Activated T-helper 1 cell treated with anti-CD3 and anti-CD28 coated beads, Interleukin-12 subunit alpha, Interleukin-12 subunit beta, Interleukin-2, Interleukin-4 antibody, amounts not matched to agents 30 ng/mL and 10 ng/mL and 1 ng/mL, durations not matched to agents 14 hours and 24 hours and 36 hours (primary cell): Measurements from ENCODE around the gene C19orf38. TPM values are rescaled to one million over a fixed set of nuclear protein-coding genes. Genes with fewer than 3 reads are reported as not detected.
"Not testable (repeated sequence)": the region's sequence is repeated elsewhere in the genome, so short reads cannot be mapped to it uniquely, and the experiment has no call there.

Experiments
- DNase-seq: peaks from one replicate; pipeline ENCODE4 v3.0.0; 2021; ENCODE audit warnings: low spot score
- H3K27ac Mint-ChIP-seq: one replicate; pipeline ENCODE4 v1.8.0; 2021; ENCODE audit warnings: mild to moderate bottlenecking, mixed read lengths
- H3K27me3 Mint-ChIP-seq: one replicate; pipeline ENCODE4 v1.8.0; 2022; ENCODE audit warnings: mild to moderate bottlenecking, moderate library complexity, mixed read lengths; ENCODE audit not compliant: insufficient read depth
- H3K36me3 Mint-ChIP-seq: one replicate; pipeline ENCODE4 v1.8.0; 2021; ENCODE audit warnings: low read depth, mixed read lengths
- H3K4me1 Mint-ChIP-seq: one replicate; pipeline ENCODE4 v1.8.0; 2021; ENCODE audit warnings: low read depth, mixed read lengths
- H3K4me3 Mint-ChIP-seq: one replicate; pipeline ENCODE4 v1.8.0; 2021; ENCODE audit warnings: mild to moderate bottlenecking, moderate library complexity, mixed read lengths
- H3K9me3 Mint-ChIP-seq: one replicate; pipeline ENCODE4 v1.8.0; 2021; ENCODE audit warnings: mixed read lengths
- intact Hi-C: fragments of 100-400 bp; cut with micrococcal nuclease; formaldehyde crosslinking; loops from one replicate; pipeline ENCODE4 v1.15.1; 2024
- total RNA-seq: library from RNA; stranded (reverse); gene quantifications from 2 replicates; pipeline ENCODE4 v1.2.3, GENCODE V29; 2022

C19orf38 gene
- total RNA-seq, 1 donor from 2014 or later: 5.6 TPM

GRCh38 chr19:10830370-10830769 lies 17.8 kb upstream of the C19orf38 start:
- Mint-ChIP-seq H3K4me1 (peaks cover 2% of the 10 kb centered on the region), H3K4me3 (no peak overlapping the region), H3K9me3 (no peaks in the 10 kb centered on the region), H3K36me3 (peaks cover 14% of the 10 kb centered on the region), H3K27me3 (no peaks in the 10 kb centered on the region), H3K27ac (no peak overlapping the region)
- intact Hi-C loops: no loop called here
- DNase-seq: no peak

DNA sequence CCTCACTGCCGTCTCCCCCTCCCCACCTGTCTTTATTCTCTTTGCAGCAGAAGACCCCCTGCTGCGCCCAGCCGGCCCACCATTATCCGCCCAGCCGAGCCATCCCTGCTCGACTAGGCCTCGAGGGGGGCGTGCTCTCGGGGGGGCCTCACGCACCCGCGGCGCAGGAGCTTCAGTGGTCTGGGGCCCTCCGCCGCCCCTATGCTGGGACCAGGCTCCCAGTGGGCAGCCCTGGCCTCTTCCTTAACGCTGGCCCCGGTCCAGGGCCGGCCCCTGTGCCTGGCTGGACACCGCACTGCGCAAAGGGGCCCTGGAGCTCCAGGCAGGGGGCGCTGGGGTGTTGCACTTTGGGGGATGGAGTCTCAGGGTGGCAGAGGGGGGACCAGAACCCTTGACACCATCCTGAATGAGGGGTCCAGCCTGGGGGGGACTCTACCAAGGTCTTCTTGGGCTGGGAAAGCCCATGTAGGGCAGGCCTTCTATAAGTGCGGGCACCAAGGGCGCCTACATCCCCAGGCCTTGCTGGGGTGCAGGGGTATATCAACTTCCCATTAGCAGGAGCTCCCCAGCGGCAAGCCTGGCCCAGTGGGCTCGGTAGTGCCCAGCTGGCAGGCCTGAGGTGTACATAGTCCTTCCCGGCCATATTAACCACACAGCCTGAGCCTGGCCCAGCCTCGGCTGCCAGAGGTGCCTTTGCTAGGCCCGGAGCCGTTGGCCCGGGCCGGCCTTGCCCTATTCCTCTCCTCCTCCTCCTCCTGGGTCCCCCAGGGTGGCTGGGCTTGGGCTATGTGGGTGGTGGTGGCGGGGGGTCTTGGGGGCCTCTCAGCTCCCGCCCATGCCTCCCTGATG lies 17.1 kb upstream of the C19orf38 start:
- Mint-ChIP-seq H3K9me3 (no peaks in the 10 kb centered on the region), H3K27me3 (no peaks in the 10 kb centered on the region), H3K4me1 (peaks cover 8% of the 10 kb centered on the region), H3K27ac (no peak overlapping the region), H3K36me3 (peaks cover 12% of the 10 kb centered on the region), H3K4me3 (no peak overlapping the region)
- no peak for DNase-seq
- intact Hi-C loops: no loop called here

DNA sequence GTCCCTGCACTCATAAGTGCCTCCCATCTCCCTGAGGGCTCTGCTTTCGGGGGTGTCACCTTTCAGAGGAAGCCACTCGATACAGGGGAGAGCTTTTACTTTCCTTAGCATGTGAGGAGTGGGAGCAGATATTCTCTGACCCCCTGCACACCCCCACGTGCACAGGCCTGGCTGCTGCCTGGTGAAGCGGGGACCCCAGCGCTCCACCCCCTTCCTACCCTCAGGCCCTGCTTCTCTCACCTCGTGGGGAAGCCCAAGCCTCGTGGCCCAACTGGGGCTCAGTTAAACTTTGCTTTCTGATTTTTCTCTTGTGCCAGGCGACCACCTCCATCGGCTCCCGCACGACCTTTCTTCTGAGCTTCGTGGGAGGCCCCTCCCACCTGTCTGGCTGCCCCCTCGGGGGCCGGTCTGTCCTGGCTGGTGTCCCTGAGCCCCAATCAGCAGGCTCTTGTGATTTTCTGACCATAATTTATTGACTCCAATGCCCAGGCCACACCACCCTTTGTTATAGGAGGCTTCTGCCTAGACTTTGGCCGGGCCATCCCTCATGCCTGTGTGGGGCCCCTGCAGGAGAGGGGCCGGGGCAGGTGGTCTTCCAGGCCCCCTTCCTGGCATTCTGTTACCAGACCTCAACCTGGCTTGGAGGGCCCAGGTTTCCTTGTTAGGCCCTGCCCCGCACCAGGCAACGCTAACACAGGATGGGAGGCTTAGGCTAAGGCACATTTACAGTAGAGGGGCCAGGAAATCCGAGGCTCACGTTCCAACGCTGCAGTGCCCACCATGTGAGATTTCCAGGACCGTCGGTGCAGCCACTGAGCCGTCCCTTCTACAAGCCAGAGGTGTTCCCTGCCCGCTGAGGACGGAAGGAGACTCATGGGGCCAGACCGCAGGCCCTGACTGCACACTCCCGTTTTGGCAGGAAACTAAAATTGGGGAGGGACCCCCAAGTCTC lies 16.0 kb upstream of the C19orf38 start:
- intact Hi-C loops: no loop called here
- no peak for DNase-seq
- Mint-ChIP-seq H3K27ac (no peak overlapping the region), H3K27me3 (no peaks in the 10 kb centered on the region), H3K36me3 (peaks cover 11% of the 10 kb centered on the region), H3K9me3 (peaks cover 4% of the 10 kb centered on the region), H3K4me1 (peaks cover 15% of the 10 kb centered on the region), H3K4me3 (no peak overlapping the region)

GRCh38 chr19:10832939-10833296 lies 15.3 kb upstream of the C19orf38 start:
- Mint-ChIP-seq H3K36me3 (peaks cover 11% of the 10 kb centered on the region), H3K4me3 (no peak overlapping the region), H3K9me3 (peaks cover 4% of the 10 kb centered on the region), H3K27ac (no peak overlapping the region), H3K27me3 (no peaks in the 10 kb centered on the region), H3K4me1 (peaks cover 15% of the 10 kb centered on the region)
- intact Hi-C loops: no loop called here
- no peak for DNase-seq

DNA sequence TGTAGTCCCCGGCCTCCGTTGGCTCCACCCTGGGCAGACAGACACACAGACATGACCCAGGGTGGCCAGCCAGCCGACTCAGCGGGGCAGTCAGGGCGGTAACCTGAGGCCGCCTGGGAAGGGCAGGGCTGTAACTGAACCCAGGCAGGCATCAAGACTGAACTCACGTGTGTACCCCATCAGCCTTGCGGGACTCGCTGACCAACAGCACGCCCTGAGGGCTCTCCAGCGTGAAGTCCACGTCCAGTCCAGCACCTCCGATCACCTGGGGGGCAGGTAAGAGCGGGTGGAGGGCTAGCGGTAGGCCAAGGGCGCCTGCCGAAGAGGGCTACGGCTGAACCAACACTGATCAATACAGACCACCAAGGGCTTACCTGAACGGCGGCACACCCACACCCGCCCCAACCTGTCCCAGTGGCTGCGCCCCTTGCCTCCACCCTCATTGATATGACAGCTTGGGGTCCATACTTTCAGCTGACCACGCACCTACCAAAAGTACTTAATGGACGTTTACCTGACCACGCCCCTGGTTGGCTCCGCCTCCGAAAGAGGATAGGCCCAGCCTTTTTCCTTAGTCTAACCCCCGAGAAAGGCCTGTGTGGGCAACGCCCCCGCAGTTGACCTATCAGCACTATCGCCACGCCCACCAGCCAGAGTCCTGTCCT lies 13.0 kb upstream of the C19orf38 start:
- Mint-ChIP-seq H3K36me3 (peaks cover 11% of the 10 kb centered on the region), H3K27me3 (peaks cover 2% of the 10 kb centered on the region), H3K4me3 (peak overlapping the region; percentile 92), H3K4me1 (peaks cover 15% of the 10 kb centered on the region), H3K27ac (peak overlapping the region; percentile 99), H3K9me3 (peaks cover 4% of the 10 kb centered on the region)
- intact Hi-C loops: loop anchor here (1.0 kb wide), 2 partner anchors 36 to 38 kb away; partner anchors contain the start of gene CARM1
- no peak for DNase-seq

- Mint-ChIP-seq H3K27me3 (peaks cover 4% of the 10 kb centered on the region), H3K4me3 (peak within 1 kb of the TSS; percentile 92), H3K9me3 (peaks cover 4% of the 10 kb centered on the region), H3K27ac (peak within 1 kb of the TSS; percentile 99), H3K36me3 (peaks cover 11% of the 10 kb centered on the region), H3K4me1 (peaks cover 15% of the 10 kb centered on the region)
- intact Hi-C loops: loop anchor here (1.0 kb wide), 9 partner anchors 28 to 271 kb away; partner anchors contain the start of genes CARM1, ILF3, TIMM29 and YIPF2
- peak; percentile 93 for DNase-seq
Observed at GRCh38 chr19:10835754-10836478, 12.3 kb upstream of the C19orf38 start, which contains the start of gene TMED1. TSS of gene TMED1 (minus strand) at chr19:10836212. CDS start at chr19:10836191, 21 bp downstream.

DNA sequence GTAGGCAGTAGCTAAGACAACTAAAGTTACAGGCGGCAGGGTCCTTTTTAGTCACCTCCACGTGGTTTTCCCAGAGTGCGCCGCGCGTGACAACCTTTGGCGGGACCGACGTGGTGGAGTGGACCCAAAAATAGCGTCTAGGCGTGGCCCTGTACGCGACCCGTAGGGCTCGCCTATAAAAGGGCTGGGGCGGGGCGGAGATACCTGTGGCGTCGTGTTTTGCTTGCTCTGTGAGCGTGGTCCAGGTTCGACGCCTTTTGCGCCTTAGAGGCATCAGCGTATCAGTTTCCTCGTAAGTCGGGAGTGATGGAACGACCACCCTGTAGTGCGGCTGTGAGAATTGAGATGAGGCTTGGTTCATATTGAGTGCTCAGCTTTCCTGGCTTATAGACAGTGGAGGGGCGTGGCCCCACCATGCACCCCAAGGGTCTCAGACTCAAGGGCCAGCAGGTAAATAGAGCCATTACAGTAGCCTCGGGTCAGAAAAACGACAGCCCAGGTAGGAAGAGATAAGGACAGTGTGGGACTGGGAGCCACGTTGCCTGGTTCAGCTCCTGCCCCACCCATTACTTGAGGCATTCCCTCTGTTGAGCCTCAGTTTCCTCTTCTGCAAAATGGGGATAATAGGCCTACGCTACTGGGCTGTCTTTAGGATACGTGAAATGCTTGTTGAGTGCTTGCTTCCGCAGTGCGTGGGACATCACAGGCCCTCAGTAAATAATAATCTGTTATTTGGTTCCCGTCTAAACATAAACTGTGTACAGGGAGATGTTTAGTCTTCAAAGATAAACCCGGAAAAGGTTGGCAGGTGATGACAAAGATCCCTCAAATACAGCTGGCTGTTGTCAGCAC lies 11.5 kb upstream of the C19orf38 start:
- intact Hi-C loops: loop anchor here (1.0 kb wide), 7 partner anchors 28 to 271 kb away; partner anchors contain the start of genes ILF3, TIMM29 and YIPF2
- Mint-ChIP-seq H3K27ac (peak overlapping the region; percentile 99), H3K9me3 (peaks cover 4% of the 10 kb centered on the region), H3K4me3 (peak overlapping the region; percentile 92), H3K4me1 (peaks cover 15% of the 10 kb centered on the region), H3K27me3 (peaks cover 4% of the 10 kb centered on the region), H3K36me3 (peaks cover 11% of the 10 kb centered on the region)
- DNase-seq: peak; percentile 77

DNA sequence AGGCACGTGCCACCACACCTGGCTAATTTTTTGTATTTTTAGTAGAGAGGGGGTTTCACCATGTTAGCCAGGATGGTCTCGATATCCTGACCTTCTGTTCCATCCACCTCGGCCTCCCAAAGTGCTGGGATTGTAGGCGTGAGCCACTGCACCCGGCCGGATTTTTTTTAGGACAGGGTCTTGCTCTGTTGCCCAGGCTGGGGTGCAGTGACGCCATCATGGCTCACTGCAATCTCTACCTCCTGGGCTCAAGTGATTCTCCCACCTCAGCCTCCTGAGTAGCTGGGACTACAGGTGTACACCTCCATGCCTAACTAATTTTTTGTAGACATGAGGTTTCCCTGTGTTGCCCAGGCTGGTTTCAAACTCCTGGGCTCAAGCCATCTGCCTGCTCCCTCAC lies 10.6 kb upstream of the C19orf38 start:
- H3K9me3 Mint-ChIP-seq, intact Hi-C loops, H3K4me3 Mint-ChIP-seq, H3K27me3 Mint-ChIP-seq, DNase-seq, H3K27ac Mint-ChIP-seq: not testable (repeated sequence)
- Mint-ChIP-seq H3K4me1 (peaks cover 15% of the 10 kb centered on the region), H3K36me3 (peaks cover 11% of the 10 kb centered on the region)

DNA sequence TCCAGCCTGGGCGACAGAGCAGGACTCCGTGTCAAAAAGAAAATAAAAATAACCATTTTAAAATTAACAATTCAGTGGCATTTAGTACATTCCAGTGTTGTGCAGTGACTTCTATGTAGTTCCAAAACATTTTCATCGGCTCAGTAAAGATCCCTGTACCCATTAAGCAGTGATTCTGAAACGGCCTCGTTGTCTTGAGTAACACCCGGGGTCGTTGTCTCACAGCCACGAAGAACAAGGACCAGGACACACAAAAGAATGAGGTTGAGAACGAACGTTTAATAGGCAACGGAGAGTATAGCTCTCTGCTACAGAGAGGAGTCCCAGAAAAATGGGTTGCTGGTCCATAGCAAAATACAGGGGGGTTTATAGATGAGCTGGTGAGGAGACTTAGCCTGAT lies 9.8 kb upstream of the C19orf38 start:
- no peak for DNase-seq
- peaks cover 4% of the 10 kb centered on the region for H3K9me3 Mint-ChIP-seq
- H3K4me1 Mint-ChIP-seq: peaks cover 15% of the 10 kb centered on the region
- H3K27ac Mint-ChIP-seq: no peak overlapping the region
- H3K4me3 Mint-ChIP-seq: no peak overlapping the region
- peaks cover 5% of the 10 kb centered on the region for H3K36me3 Mint-ChIP-seq
- peaks cover 4% of the 10 kb centered on the region for H3K27me3 Mint-ChIP-seq
- intact Hi-C loops: no loop called here

DNA sequence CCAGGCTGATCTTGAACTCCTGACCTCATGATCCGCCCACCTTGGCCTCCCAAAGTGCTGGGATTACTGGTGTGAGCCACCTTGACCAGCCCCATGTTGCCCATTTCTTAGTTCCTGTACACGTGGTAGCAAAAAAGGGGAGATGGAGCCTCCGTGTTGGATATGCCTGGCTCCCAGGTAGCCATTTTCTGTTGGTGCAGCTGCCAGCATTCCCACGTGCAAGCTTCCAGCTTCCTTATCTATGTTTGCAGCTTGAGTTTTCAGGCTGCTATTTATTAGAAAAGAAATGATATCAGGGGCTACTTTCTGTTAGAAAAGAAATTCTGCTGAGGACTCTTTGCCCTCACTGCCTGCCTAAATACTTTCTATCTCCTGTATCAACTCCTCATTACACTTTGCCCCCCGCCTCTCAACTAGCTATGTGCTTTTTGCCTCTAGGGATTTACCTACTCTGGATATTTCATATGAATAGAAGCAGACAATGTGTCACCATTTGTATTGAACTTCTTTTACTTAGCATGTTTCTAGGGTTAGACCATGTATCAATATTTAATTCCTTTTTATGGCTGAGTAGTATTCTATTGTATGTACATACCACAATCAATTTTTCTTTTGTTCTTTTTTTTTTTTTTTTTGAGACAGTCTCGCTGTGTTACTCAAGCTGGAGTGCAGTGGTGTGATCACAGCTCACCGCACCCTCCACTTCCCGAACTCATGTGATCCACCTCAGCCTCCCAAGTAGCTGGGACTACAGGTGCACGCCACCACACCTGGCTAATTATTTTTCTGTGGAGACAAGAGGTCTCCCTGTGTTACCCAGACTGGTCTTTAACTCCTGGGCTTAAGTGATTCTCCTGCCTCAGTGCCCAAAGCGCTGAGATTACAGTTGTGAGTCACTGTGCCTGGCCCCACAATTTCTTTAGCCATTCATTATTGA lies 8.8 kb upstream of the C19orf38 start:
- intact Hi-C loops: no loop called here
- DNase-seq: no peak
- Mint-ChIP-seq H3K4me3 (no peak overlapping the region), H3K9me3 (peaks cover 4% of the 10 kb centered on the region), H3K27ac (no peak overlapping the region), H3K4me1 (peaks cover 15% of the 10 kb centered on the region), H3K36me3 (peaks cover 5% of the 10 kb centered on the region), H3K27me3 (peaks cover 4% of the 10 kb centered on the region)
